Right ventricle myocardium inferior (tissue), 1 donor: ENCODE data around the gene SPINK14. TPM values are rescaled to one million over a fixed set of nuclear protein-coding genes. Genes with fewer than 3 reads are reported as not detected.
A peak's percentile ranks its signal among the peaks of the same experiment; 100 is the strongest.

Experiments used
- ATAC-seq: fragments of 200-7000 bp; cut with Tn5 transposase; one replicate; pipeline ENCODE4 v1.9.1; 2020; ENCODE audit warnings: mild to moderate bottlenecking, moderate library complexity
- DNase-seq: peaks from one replicate; pipeline ENCODE4 v3.0.0; 2021; ENCODE audit errors: missing footprints
- intact Hi-C: fragments of 100-400 bp; cut with DNase I; formaldehyde crosslinking; loops from one replicate; pipeline ENCODE4 v1.11.0; 2022
- total RNA-seq: library from RNA; stranded (reverse); fragmentation: NEBNext Ultra II Directional; extraction: Animal tissue kit (Norgen Biotek cat#: 25700); gene quantifications from one replicate; pipeline ENCODE4 v1.2.1, GENCODE V29; 2021
- donor health status: DM: no; HTN: yes; CAD: no; lungs with severe emphysema.

The SPINK14 gene
- total RNA-seq, 1 donor from 2014 or later, result not detected

- DNase-seq (no peak), ATAC-seq (no peak)
- intact Hi-C loops, result loop anchor here (10.0 kb wide), 1 partner anchor 258 kb away; no protein-coding TSS in a partner anchor
These were observed 18.1 kb downstream of the SPINK14 start for GRCh38 chr5:148186248-148187003.

- no peak for DNase-seq
- ATAC-seq, result no peak
- intact Hi-C loops, result no loop called here
These were observed 22.7 kb downstream of the SPINK14 start for GRCh38 chr5:148191010-148191409.

GRCh38 chr5:148193202-148193601 is 24.9 kb downstream of the SPINK14 start:
- DNase-seq (no peak), ATAC-seq (no peak)
- intact Hi-C loops, result no loop called here

GRCh38 chr5:148201151-148201550 is 32.8 kb downstream of the SPINK14 start:
- intact Hi-C loops, result no loop called here
- ATAC-seq (no peak), DNase-seq (no peak)

GRCh38 chr5:148202531-148203203 is 34.3 kb downstream of the SPINK14 start, which contains the start of gene SPINK6:
SPINK6 (plus strand) TSS chr5:148203042; CDS start chr5:148203097, 55 bp downstream.
- DNase-seq, result no peak
- no peak for ATAC-seq
- intact Hi-C loops, result no loop called here

GRCh38 chr5:148205044-148205806 is 36.9 kb downstream of the SPINK14 start:
- intact Hi-C loops, result no loop called here
- ATAC-seq, result peak; percentile 84

GRCh38 chr5:148205865-148206264 is 37.5 kb downstream of the SPINK14 start:
- DNase-seq (no peak), ATAC-seq (no peak)
- intact Hi-C loops, result no loop called here

More at GRCh38 chr5:148205044-148205806, 36.9 kb downstream of the SPINK14 start:
- DNase-seq, result no peak

GRCh38 chr5:148206620-148207019 is 38.3 kb downstream of the SPINK14 start:
- intact Hi-C loops, result no loop called here
- DNase-seq (no peak), ATAC-seq (no peak)

- DNase-seq (no peak), ATAC-seq (no peak)
- intact Hi-C loops, result no loop called here
These were observed 39.9 kb downstream of the SPINK14 start for GRCh38 chr5:148208226-148208625.

GRCh38 chr5:148209151-148209770 is 40.9 kb downstream of the SPINK14 start:
- ATAC-seq (no peak), DNase-seq (no peak)
- intact Hi-C loops, result no loop called here

- no peak for DNase-seq
- no peak for ATAC-seq
- intact Hi-C loops, result no loop called here
These were observed 46.4 kb downstream of the SPINK14 start for GRCh38 chr5:148214665-148215185.

GRCh38 chr5:148221508-148221907 is 53.2 kb downstream of the SPINK14 start:
- intact Hi-C loops, result no loop called here
- no peak for ATAC-seq
- DNase-seq, result no peak

- no peak for DNase-seq
- no peak for ATAC-seq
- intact Hi-C loops, result no loop called here
These were observed 55.9 kb downstream of the SPINK14 start for GRCh38 chr5:148224117-148224742.

Other genes with a start within 250 kb of the SPINK14 start
- gene SPINK5, start 104.6 kb upstream of the SPINK14 start, total RNA-seq, result 1.1 TPM
- not detected for gene SPINK6, start 34.5 kb downstream of the SPINK14 start, total RNA-seq
- gene MARCOL, start 70.0 kb downstream of the SPINK14 start, total RNA-seq, result not detected
- gene SPINK13, start 100.2 kb downstream of the SPINK14 start, total RNA-seq, result not detected
- gene SPINK7, start 143.9 kb downstream of the SPINK14 start, total RNA-seq, result not detected
- gene SPINK9, start 167.0 kb downstream of the SPINK14 start, total RNA-seq, result not detected
- gene FBXO38, start 215.4 kb downstream of the SPINK14 start, total RNA-seq, result 32.8 TPM